GM21528 (cell line): ENCODE results near the gene SUN2.

Source experiments
- ATAC-seq: cut with Tn5 transposase; IDR thresholded peaks from one replicate; pipeline ENCODE4 v1.9.1; 2021; ENCODE audit warnings: mild to moderate bottlenecking, moderate library complexity; ENCODE audit not compliant: unreplicated experiment, low FRiP score

Gene SUN2

GRCh38 chr22:38782402-38783094, 26.8 kb upstream of the SUN2 start:
- no peak for ATAC-seq

- ATAC-seq, result no peak
These were observed 25.2 kb upstream of the SUN2 start for GRCh38 chr22:38781033-38781432.

DNA sequence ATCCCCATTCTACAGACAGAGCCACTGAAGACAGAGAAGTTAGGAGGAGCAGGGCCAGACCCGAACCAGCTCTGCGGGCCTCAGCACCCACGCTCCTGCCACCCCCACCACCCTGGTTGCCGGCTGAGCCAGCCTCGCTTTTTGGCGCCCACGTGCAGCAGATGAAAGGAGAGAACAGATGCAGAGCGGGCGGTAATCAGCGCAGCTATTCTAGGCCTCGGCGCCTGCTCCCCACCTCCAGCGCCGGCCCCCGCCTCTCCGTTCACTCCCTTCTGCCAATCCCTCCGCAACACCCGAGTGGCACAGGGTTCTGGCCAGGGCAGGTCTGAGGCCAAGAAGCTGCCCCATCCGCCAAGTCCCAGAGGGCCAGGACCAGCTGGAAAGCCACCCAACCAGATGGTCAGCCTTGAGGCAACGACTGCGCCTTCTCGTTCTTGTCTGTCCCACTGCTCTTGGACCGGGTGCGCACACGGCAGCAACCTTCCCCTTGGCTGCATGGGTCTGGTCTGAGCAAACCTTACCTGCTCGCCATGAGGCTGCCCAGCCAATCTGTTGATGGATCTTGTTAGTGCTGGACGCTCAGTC, 21.4 kb upstream of the SUN2 start:
- ATAC-seq, result no peak

GRCh38 chr22:38776086-38776485, 20.3 kb upstream of the SUN2 start:
- ATAC-seq, result no peak

DNA sequence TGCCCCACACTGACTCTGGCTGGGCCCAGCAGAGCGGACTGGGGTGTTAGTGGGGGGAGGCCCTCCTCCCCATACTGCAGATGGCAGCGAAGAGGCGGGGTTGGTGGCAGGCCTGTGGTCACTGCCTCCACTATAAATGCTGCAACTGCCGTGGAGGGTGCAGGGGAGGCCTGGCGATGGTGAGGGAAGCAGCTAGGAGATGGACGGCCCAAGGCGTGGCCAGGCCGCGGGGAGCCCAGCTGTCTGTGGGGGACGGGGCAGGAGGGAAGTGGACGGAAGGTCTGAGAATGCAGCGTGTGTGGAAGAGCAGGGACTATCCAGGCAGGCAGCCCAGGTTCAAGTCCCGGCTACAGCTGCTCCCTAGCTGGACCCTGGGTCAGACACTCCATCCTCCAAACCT, 19.9 kb upstream of the SUN2 start:
- ATAC-seq, result no peak

GRCh38 chr22:38774496-38775166, 18.8 kb upstream of the SUN2 start:
- no peak for ATAC-seq

- ATAC-seq, result no peak
These were observed 17.7 kb upstream of the SUN2 start for GRCh38 chr22:38773363-38773946.

DNA sequence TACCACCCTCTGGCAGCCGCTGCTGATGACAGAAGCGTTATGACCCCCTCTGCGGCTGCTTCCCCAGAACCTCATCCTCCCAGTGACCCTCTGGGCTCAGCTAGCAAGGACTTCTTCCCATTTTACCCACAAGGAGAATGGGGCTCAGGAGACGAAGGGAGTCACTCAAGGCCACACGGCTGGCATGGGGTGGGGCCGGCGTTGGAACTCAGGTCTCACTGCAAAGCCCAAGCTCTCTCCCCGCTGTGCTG, 16.8 kb upstream of the SUN2 start:
- ATAC-seq, result no peak

- ATAC-seq, result no peak
These were observed 14.6 kb upstream of the SUN2 start for GRCh38 chr22:38770257-38770949.

DNA sequence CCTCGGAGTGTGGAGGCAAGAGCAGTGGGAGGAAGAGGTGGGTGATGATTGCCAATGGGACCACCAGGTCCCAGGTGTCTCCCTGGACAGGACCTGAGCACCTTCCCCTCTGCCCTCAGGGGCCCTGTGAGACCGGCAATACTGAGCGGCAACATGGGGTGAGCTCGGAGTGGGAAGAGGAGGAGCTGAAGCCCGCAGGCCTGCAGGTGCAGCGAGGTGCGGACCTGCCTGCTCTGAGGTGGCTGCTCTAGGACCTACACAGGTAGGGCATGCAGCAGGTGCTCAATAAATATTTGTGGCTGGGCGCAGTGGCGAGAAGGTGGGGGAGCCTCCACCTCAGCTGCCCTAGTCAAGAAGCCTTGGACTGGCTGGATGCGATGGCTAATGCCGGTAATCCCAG, 12.2 kb upstream of the SUN2 start:
- no peak for ATAC-seq

GRCh38 chr22:38767313-38767712, 11.5 kb upstream of the SUN2 start:
- no peak for ATAC-seq

DNA sequence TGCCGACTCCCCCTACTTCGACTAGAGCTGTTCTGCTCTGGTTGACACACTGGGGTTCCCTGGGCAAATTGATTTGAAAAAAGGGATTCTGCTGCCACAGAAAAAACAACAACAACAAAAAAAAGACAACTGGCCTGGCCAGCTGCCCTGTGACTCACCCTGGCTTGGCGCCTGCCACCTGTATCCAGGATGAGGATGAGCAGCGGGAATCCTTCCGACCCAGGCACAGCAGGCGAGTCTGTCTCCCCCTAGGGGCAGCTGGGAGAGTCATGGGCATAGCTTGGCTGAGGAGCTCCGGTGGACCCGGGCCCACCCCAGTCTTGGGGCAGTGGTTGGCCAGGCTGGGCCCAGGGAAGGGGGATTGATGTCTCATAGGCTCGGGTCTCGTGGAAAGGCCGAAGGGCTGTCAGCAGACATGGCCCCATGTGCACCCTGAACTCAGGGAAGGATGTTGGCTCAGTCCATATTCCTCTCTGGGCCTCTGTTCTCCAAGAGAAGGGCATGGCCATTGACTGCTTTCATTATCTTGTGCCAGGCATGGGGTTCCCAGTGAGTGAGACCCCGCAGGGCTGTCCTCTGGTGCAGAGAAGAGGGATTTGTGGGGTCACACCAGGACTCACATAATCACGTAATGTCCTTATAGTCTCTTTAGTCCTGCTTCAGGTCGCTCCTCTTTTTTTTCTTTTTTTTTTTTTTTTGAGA, 10.4 kb upstream of the SUN2 start:
- ATAC-seq, result no peak

- ATAC-seq, result no peak
These were observed 6.8 kb upstream of the SUN2 start for GRCh38 chr22:38762551-38762983.

DNA sequence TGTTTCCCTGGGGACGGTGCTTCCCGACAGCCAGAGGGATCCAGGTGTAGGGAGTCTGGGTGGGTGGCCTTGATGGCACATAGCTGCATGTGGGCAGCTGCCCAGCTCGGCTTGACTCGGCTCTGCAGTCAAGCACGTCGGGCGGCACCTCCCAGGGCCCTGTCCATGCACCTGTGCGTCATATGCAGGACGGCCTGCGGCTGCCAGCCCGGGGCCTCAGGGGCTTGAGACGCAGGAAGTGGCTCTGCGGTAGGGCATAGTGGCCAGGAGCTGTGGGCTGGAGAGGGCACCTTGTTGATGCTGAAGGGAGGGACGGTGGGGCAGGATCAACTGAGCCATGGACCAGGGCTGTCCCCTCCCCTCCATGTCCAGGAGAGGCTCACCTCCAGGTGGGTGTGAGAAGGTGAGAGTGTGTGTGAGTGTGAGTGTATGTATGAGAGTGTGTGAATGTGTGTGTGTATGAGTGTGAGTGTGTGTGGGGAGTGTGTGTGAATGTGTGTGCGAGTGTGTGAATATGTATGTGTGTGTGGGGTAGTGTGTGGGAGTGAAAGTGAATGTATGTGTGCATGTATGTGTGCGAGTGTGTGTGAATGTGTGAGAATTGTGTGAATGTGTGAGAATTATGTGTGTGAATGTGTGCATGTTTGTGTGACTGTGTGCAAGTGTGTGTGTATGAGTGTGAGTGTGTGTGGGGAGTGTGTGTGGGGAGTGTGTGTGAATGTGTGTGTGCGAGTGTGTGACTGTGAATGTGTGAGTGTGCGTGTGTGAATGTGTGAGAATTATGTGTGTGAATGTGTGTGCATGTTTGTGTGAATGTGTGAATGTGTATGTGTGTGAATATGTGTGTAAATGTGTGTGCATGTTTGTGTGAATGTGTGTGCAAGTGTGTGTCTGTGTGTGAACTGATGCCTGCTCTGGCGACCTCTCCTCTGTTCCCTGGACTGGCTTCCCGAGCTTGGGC, 5.7 kb upstream of the SUN2 start:
- no peak for ATAC-seq

GRCh38 chr22:38760477-38761201, 4.8 kb upstream of the SUN2 start:
- no peak for ATAC-seq

DNA sequence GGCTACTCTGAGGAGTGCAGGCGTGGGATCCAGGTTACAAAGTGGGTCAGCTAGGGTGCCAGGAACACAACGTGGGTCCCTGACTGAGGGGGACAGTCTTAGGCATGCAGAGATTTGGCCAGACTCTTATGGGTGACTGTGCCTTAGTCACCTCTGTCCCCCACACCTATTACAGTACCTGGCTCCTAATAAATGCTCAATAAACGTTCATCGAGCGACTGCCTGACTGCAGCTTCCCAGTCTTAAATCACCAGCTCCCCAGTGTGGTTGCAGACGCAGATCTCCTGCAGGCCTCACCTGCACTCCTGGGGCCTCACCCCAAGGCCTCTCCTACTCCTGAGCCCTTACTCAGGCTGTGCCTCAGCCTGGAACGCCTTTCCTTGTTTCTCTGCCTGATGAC, 3.2 kb upstream of the SUN2 start:
- ATAC-seq, result no peak

- ATAC-seq, result no peak
These were observed 2.6 kb upstream of the SUN2 start for GRCh38 chr22:38758276-38758945.

DNA sequence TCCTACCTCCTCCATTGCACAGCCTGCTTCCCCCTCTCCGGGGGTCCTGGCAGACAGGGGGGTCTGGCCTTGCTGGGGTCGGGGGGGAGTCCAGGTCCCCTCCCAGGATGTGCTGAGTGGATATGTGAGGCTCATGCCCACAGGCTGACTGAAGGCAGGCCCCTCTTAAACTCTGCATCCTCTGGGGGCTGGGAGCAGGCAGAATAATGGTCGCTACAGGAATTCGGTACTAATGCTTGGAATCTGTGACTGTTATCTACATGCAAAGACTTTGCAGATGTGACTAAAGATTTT, 1.6 kb upstream of the SUN2 start:
- ATAC-seq, result no peak
